Activated CD8-positive, alpha-beta memory T cell treated with anti-CD3 and anti-CD28 coated beads, Interleukin-2, amount 50 U/mL, for 48 hours (primary cell): Measurements from ENCODE around the gene ENPP7.
"Not testable (repeated sequence)": the region's sequence is repeated elsewhere in the genome, so short reads cannot be mapped to it uniquely, and the experiment has no call there.

ENCODE experiments used
- DNase-seq: peaks from one replicate; pipeline ENCODE4 v3.0.0-alpha.2; 2020

ENPP7 gene

GRCh38 chr17:79750650-79751545, 20.2 kb downstream of the ENPP7 start:
- DNase-seq = no peak

GRCh38 chr17:79752175-79752574, 21.4 kb downstream of the ENPP7 start:
- DNase-seq = no peak

GRCh38 chr17:79754370-79754769, 23.6 kb downstream of the ENPP7 start:
- DNase-seq = no peak

- DNase-seq = not testable (repeated sequence)
Measured at GRCh38 chr17:79754903-79755302, 24.2 kb downstream of the ENPP7 start.

GRCh38 chr17:79755591-79755990, 24.8 kb downstream of the ENPP7 start:
- no peak for DNase-seq

- DNase-seq = no peak
Measured at GRCh38 chr17:79757140-79757745, 26.5 kb downstream of the ENPP7 start.

- DNase-seq = no peak
Measured at GRCh38 chr17:79758271-79758670, 27.5 kb downstream of the ENPP7 start.

- no peak for DNase-seq
Measured at GRCh38 chr17:79760197-79760906, 29.6 kb downstream of the ENPP7 start.

GRCh38 chr17:79761894-79762589, 31.3 kb downstream of the ENPP7 start:
- DNase-seq = no peak

GRCh38 chr17:79765708-79766107, 35.0 kb downstream of the ENPP7 start:
- DNase-seq = no peak

GRCh38 chr17:79769570-79770506, 39.1 kb downstream of the ENPP7 start:
- DNase-seq = no peak

- no peak for DNase-seq
Measured at GRCh38 chr17:79771276-79771675, 40.5 kb downstream of the ENPP7 start.

GRCh38 chr17:79772726-79773125, 42.0 kb downstream of the ENPP7 start:
- DNase-seq = not testable (repeated sequence)

- DNase-seq = no peak
Measured at GRCh38 chr17:79774561-79774975, 43.8 kb downstream of the ENPP7 start.

GRCh38 chr17:79775632-79776031, 44.9 kb downstream of the ENPP7 start:
- DNase-seq = no peak

GRCh38 chr17:79776376-79777119, 45.8 kb downstream of the ENPP7 start:
- DNase-seq = no peak

- DNase-seq = peak; percentile 68
Measured at GRCh38 chr17:79777120-79777893, 46.6 kb downstream of the ENPP7 start.

- peak; percentile 90 for DNase-seq
Measured at GRCh38 chr17:79777894-79778503, 47.3 kb downstream of the ENPP7 start, which contains the start of gene CBX2. Gene CBX2 (plus strand): TSS chr17:79778148. CDS start chr17:79778236, 88 bp downstream.

- DNase-seq = no peak
Measured at GRCh38 chr17:79778504-79779083, 47.9 kb downstream of the ENPP7 start.
